Measurements from ENCODE around the gene PPP1R14B.

Gene PPP1R14B

GRCh38 chr11:64204464-64204989 is 42.2 kb downstream of the PPP1R14B start:
- TF ChIP-seq POLR2AphosphoS5 (IDR thresholded peaks at IDR 0.05; ENCODE audit: borderline replicate concordance, low read depth, low read length) (peak; percentile 43; the same call in 1 of the 2 replicates), FOXP2 (optimal IDR thresholded peaks at IDR 0.05; ENCODE audit: control extremely low read depth, extremely low read length, insufficient read depth) (peak; percentile 46), EZH2 (IDR thresholded peaks at IDR 0.05) (no peak)
- peak overlapping the region; percentile 74 for H3K27ac ChIP-seq
- H3K4me3 ChIP-seq: no peak overlapping the region
- peak; percentile 87 for DNase-seq (ENCODE audit: low read depth, low spot score)
- H3K9me3 ChIP-seq (ENCODE audit: low read depth, low read length): no peaks in the 10 kb centered on the region
- no peak overlapping the region for H3K9ac ChIP-seq (ENCODE audit: insufficient read length)
- H3K36me3 ChIP-seq (ENCODE audit: insufficient read depth, low read length): peaks cover 60% of the 10 kb centered on the region

DNA sequence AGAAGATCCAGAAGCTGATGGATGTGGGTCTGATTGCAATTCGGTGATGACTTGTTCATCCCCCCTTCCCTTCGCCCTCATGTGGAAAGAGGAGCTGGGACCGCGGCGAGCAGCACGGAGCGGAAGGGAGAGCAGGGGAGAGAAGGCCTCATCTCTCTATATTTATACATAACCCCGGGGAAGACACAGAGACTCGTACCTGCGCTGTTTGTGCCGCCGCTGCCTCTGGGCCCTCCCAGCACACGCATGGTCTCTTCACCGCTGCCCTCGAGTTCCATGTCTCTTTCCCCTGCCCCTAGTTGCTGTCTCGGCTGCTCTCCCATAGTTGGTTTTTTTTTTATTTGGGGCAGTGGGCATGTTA is 42.7 kb downstream of the PPP1R14B start:
- Histone ChIP-seq H3K27ac (peak overlapping the region; percentile 74), H3K4me3 (no peak overlapping the region), H3K9me3 (ENCODE audit: low read depth, low read length) (no peaks in the 10 kb centered on the region), H3K9ac (ENCODE audit: insufficient read length) (no peak overlapping the region), H3K36me3 (ENCODE audit: insufficient read depth, low read length) (peaks cover 60% of the 10 kb centered on the region)
- DNase-seq (ENCODE audit: low read depth, low spot score): no peak
- TF ChIP-seq EZH2 (IDR thresholded peaks at IDR 0.05) (no peak), POLR2AphosphoS5 (IDR thresholded peaks at IDR 0.05; ENCODE audit: borderline replicate concordance, low read depth, low read length) (no peak), FOXP2 (optimal IDR thresholded peaks at IDR 0.05; ENCODE audit: control extremely low read depth, extremely low read length, insufficient read depth) (no peak)

DNA sequence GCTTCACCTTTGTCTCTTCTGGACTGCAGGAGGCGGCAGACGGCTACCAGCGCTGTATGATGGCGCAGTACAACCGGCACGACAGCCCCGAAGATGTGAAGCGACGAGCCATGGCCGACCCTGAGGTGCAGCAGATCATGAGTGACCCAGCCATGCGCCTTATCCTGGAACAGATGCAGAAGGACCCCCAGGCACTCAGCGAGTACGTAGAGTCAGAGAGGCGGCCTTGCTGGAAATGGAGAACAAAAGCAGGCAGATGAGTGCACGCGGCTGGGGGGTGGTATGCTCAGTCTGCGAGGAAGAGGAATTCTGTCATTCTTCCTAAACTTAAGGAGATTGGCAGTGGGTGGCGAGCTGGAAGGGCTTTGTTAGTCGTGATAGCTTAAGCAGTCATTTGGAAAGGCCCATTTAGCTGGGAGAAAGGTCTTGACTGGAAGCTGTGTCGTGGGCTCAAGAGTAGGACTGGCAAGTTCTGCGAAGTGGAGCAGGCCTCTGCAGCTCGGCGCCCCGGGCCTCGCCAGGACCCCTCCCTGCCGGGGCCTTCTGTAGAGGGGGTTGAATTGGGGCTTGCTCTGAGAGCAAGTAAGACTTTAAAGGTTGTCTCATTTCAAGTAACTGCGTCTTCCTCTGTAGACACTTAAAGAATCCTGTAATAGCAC is 43.2 kb downstream of the PPP1R14B start:
- Histone ChIP-seq H3K9me3 (ENCODE audit: low read depth, low read length) (no peaks in the 10 kb centered on the region), H3K27ac (peak overlapping the region; percentile 74), H3K9ac (ENCODE audit: insufficient read length) (no peak overlapping the region), H3K4me3 (no peak overlapping the region), H3K36me3 (ENCODE audit: insufficient read depth, low read length) (peaks cover 65% of the 10 kb centered on the region)
- no peak for DNase-seq (ENCODE audit: low read depth, low spot score)
- no peak for TF ChIP-seq POLR2AphosphoS5 (IDR thresholded peaks at IDR 0.05; ENCODE audit: borderline replicate concordance, low read depth, low read length)
- TF ChIP-seq EZH2 (IDR thresholded peaks at IDR 0.05): no peak
- TF ChIP-seq FOXP2 (optimal IDR thresholded peaks at IDR 0.05; ENCODE audit: control extremely low read depth, extremely low read length, insufficient read depth): no peak

DNA sequence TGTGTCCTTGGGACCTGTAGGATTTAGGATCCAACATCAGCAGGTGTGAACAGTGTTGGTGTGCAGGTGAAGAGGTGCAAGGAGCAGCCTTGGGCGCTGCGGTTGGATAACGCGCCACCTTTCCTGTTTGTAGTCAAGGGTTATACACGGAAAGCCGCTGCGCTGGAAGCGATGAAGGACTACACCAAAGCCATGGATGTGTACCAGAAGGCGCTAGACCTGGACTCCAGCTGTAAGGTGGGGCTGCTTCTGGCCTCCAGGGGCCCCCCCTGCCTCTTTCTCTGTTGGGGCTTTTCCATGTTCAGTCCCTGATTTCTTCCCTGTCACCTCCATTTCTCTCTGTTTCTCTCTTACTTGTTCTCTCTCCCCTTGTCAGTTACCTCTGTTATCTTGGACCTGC is 43.8 kb downstream of the PPP1R14B start:
- no peak for DNase-seq (ENCODE audit: low read depth, low spot score)
- Histone ChIP-seq H3K36me3 (ENCODE audit: insufficient read depth, low read length) (peaks cover 71% of the 10 kb centered on the region), H3K27ac (peak overlapping the region; percentile 60), H3K9ac (ENCODE audit: insufficient read length) (no peak overlapping the region), H3K9me3 (ENCODE audit: low read depth, low read length) (no peaks in the 10 kb centered on the region), H3K4me3 (no peak overlapping the region)
- TF ChIP-seq FOXP2 (optimal IDR thresholded peaks at IDR 0.05; ENCODE audit: control extremely low read depth, extremely low read length, insufficient read depth): no peak
- no peak for TF ChIP-seq POLR2AphosphoS5 (IDR thresholded peaks at IDR 0.05; ENCODE audit: borderline replicate concordance, low read depth, low read length)
- no peak for TF ChIP-seq EZH2 (IDR thresholded peaks at IDR 0.05)

DNA sequence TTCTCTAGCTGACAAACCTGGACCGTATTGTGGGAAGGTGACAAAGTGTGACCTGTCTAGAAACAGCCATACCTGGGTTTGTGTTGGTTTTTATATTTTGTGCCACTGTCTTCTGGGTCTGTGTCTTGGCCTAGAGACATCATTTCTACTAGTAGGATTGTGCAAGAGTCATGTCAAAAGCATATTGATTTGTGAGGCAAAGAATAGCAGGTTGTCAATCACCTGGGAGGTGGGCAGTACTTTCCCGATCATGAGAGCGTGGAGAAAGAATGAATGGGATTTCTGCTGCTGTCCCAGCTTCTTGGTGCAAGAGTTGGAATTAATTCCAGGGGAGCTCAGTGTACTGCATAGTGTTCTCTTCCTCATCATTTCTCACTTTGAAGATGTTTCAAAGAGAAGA is 45.2 kb downstream of the PPP1R14B start:
- H3K9me3 ChIP-seq (ENCODE audit: low read depth, low read length): no peaks in the 10 kb centered on the region
- no peak overlapping the region for H3K4me3 ChIP-seq
- TF ChIP-seq EZH2 (IDR thresholded peaks at IDR 0.05) (no peak), POLR2AphosphoS5 (IDR thresholded peaks at IDR 0.05; ENCODE audit: borderline replicate concordance, low read depth, low read length) (no peak), FOXP2 (optimal IDR thresholded peaks at IDR 0.05; ENCODE audit: control extremely low read depth, extremely low read length, insufficient read depth) (no peak)
- H3K9ac ChIP-seq (ENCODE audit: insufficient read length): no peak overlapping the region
- H3K36me3 ChIP-seq (ENCODE audit: insufficient read depth, low read length): peaks cover 85% of the 10 kb centered on the region
- H3K27ac ChIP-seq: no peak overlapping the region
- no peak for DNase-seq (ENCODE audit: low read depth, low spot score)

DNA sequence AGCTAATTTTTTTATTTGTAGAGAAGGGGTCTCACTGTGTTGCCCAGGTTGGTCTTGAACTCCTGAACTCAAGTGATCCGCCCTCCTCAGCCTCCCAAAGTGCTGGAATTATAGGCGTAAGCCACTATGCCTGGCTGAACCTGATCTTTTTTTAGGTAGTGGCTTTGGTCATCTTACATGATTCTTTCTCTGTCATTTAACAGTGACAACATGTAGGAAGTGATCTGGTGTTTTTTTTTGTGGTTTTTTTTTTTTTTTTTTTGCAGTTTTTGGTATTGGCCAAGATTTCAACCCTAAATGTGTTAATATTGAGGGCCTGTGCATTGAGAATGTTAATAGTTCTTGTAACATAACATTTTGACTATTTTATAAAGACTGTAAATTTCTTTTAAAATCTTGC is 48.2 kb downstream of the PPP1R14B start:
- no peak overlapping the region for H3K27ac ChIP-seq
- no peak overlapping the region for H3K9ac ChIP-seq (ENCODE audit: insufficient read length)
- H3K36me3 ChIP-seq (ENCODE audit: insufficient read depth, low read length): peaks cover 92% of the 10 kb centered on the region
- H3K9me3 ChIP-seq (ENCODE audit: low read depth, low read length): no peaks in the 10 kb centered on the region
- TF ChIP-seq POLR2AphosphoS5 (IDR thresholded peaks at IDR 0.05; ENCODE audit: borderline replicate concordance, low read depth, low read length) (no peak), FOXP2 (optimal IDR thresholded peaks at IDR 0.05; ENCODE audit: control extremely low read depth, extremely low read length, insufficient read depth) (no peak), EZH2 (IDR thresholded peaks at IDR 0.05) (no peak)
- H3K4me3 ChIP-seq: no peak overlapping the region
- no peak for DNase-seq (ENCODE audit: low read depth, low spot score)

GRCh38 chr11:64196626-64197025 is 50.1 kb downstream of the PPP1R14B start:
- no peak for DNase-seq (ENCODE audit: low read depth, low spot score)
- Histone ChIP-seq H3K4me3 (no peak overlapping the region), H3K27ac (no peak overlapping the region), H3K9me3 (ENCODE audit: low read depth, low read length) (no peaks in the 10 kb centered on the region), H3K9ac (ENCODE audit: insufficient read length) (no peak overlapping the region), H3K36me3 (ENCODE audit: insufficient read depth, low read length) (peaks cover 91% of the 10 kb centered on the region)
- TF ChIP-seq EZH2 (IDR thresholded peaks at IDR 0.05) (no peak), POLR2AphosphoS5 (IDR thresholded peaks at IDR 0.05; ENCODE audit: borderline replicate concordance, low read depth, low read length) (no peak), FOXP2 (optimal IDR thresholded peaks at IDR 0.05; ENCODE audit: control extremely low read depth, extremely low read length, insufficient read depth) (no peak)
